ENCODE results near the gene ANXA3. TPM values are rescaled to one million over a fixed set of nuclear protein-coding genes. Genes with fewer than 3 reads are reported as not detected.

The ANXA3 gene
- total RNA-seq, 4 donors from 2014 or later = 45.7 to 84.9 (median 61.1) TPM

DNA sequence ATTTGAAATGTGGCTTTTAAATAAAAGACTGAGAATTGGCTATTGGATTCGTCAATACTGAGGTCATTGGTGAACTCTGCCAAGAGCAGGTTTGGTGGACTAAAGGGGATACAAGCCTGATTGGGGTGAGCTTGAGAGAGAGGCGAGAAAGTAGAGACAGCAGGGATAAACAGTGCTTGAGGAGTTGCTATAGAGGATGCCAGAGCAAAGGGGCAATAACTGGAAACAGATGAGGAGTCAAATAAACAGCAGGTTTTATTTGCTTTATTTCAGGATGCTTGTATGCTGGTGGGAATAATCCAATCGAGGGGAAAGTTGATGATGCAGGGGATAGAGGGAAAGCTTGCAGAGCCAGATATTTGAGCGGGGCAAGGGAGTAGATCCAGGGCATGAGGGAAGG, 24.0 kb upstream of the ANXA3 start:
- Histone ChIP-seq H3K27me3 (no peaks in the 10 kb centered on the region), H3K27ac (no peak overlapping the region), H3K36me3 (peaks cover 0 to 3% (median 0%) of the 10 kb centered on the region in 3 donors), H3K9me3 (no peaks in the 10 kb centered on the region), H3K4me1 (no peaks in the 10 kb centered on the region), H3K4me3 (no peak overlapping the region)
- TF ChIP-seq, protein P1, sequence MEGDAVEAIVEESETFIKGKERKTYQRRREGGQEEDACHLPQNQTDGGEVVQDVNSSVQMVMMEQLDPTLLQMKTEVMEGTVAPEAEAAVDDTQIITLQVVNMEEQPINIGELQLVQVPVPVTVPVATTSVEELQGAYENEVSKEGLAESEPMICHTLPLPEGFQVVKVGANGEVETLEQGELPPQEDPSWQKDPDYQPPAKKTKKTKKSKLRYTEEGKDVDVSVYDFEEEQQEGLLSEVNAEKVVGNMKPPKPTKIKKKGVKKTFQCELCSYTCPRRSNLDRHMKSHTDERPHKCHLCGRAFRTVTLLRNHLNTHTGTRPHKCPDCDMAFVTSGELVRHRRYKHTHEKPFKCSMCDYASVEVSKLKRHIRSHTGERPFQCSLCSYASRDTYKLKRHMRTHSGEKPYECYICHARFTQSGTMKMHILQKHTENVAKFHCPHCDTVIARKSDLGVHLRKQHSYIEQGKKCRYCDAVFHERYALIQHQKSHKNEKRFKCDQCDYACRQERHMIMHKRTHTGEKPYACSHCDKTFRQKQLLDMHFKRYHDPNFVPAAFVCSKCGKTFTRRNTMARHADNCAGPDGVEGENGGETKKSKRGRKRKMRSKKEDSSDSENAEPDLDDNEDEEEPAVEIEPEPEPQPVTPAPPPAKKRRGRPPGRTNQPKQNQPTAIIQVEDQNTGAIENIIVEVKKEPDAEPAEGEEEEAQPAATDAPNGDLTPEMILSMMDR (IDR thresholded peaks at IDR 0.05) = no peak
- no peak for TF ChIP-seq POLR2A (IDR thresholded peaks at IDR 0.05)
- 77 to 78% methylated on average over 4 of the region's 4 CpGs for WGBS, 2 donors
- DNase-seq = no peak
- intact Hi-C loops (cut with DNase I) = no loop called here

DNA sequence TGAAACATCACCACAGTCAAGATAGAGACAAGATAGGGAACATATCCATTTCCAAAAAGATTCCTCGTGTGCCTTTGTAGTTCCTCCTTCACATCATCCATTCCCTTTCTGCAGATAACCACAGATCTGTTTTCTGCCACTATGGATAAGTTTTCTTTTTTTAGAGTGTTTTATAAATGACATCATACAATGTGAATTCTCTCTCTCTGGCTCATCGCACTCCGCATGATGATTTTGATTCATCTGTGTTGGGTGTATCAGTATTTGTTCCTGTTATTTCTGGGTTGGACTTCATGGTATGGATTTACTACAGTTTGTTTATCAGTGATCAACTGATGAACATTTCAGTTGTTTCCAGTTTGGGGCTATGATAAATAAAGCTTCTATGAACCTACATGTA, 23.2 kb upstream of the ANXA3 start:
- 68 to 84% methylated on average over 3 of the region's 3 CpGs for WGBS, 2 donors
- no peaks in the 10 kb centered on the region for H3K9me3 ChIP-seq
- H3K4me3 ChIP-seq = no peak overlapping the region
- H3K27ac ChIP-seq = no peak overlapping the region
- no peak for DNase-seq
- H3K4me1 ChIP-seq = no peaks in the 10 kb centered on the region
- no peaks in the 10 kb centered on the region for H3K27me3 ChIP-seq
- H3K36me3 ChIP-seq = no peaks in the 10 kb centered on the region
- TF ChIP-seq, protein P1 (IDR thresholded peaks at IDR 0.05) = no peak
- no peak for TF ChIP-seq POLR2A (IDR thresholded peaks at IDR 0.05)
- intact Hi-C loops (cut with DNase I) = no loop called here

DNA sequence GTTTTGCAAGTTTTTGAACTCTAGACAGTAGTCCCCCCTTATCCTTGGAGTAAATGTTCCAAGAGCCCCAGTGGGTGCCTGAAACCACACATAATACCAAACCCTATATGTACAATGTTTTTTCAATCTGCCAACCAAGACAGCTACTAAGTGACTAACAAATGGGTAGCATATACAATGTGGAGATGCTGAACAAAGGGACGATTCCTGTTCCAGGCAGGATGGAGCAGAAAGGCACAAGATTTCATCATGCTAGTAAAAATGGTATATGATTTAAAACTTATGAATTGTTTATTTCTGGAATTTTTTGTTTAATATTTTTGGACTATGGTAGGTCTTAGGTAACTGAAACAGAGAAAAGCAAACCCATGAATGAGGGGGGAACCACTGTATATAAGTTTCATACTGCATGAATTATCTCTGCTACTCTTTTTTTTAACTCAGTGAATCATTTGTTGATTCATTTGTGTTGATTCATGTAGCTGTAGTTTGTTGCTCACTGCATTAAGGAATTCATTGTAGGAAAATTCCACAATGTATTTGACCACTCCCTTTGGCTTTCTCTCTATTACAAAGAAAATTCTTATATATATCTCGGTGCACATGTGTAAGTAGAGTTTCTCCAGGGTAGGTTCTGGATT, 21.9 kb upstream of the ANXA3 start:
- no peaks in the 10 kb centered on the region for H3K9me3 ChIP-seq
- no peak for DNase-seq
- H3K27ac ChIP-seq = peak overlapping the region in 1 of 4 donors; percentile 39
- no peaks in the 10 kb centered on the region for H3K36me3 ChIP-seq
- intact Hi-C loops (cut with DNase I) = no loop called here
- no peaks in the 10 kb centered on the region for H3K27me3 ChIP-seq
- no peak overlapping the region for H3K4me3 ChIP-seq
- WGBS, 2 donors = 53 to 63% methylated on average over 2 of the region's 2 CpGs
- no peak for TF ChIP-seq POLR2A (IDR thresholded peaks at IDR 0.05)
- TF ChIP-seq, protein P1 (IDR thresholded peaks at IDR 0.05) = no peak
- peaks cover 0 to 8% (median 0%) of the 10 kb centered on the region in 3 donors for H3K4me1 ChIP-seq

DNA sequence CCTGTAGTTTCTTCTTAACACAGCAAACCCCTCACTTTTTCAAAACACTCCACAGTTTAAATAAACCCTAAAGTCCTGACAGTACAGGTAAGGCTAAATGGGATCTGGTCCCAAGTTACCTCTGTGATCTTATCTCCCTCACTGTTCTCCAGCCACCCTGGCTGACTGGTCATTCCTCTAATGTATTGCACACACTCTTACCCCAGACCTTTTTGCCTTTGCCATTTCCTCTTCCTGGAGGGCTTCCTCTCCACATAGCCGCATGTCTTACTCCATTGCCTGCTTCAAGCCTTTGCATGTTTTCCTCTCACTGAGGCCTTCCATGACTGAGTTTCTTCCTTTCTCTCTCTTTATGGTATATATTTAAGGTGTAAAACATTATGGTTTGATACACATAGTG, 19.5 kb upstream of the ANXA3 start:
- TF ChIP-seq, protein P1 (IDR thresholded peaks at IDR 0.05) = no peak
- no peak for TF ChIP-seq POLR2A (IDR thresholded peaks at IDR 0.05)
- no peaks in the 10 kb centered on the region for H3K27me3 ChIP-seq
- intact Hi-C loops (cut with DNase I) = no loop called here
- DNase-seq = no peak
- no peaks in the 10 kb centered on the region for H3K36me3 ChIP-seq
- peaks cover 0 to 8% (median 0%) of the 10 kb centered on the region in 3 donors for H3K4me1 ChIP-seq
- WGBS, 2 donors = 84% methylated on average over 1 of the region's 1 CpG
- no peak overlapping the region for H3K4me3 ChIP-seq
- H3K9me3 ChIP-seq = no peaks in the 10 kb centered on the region
- H3K27ac ChIP-seq = no peak overlapping the region

DNA sequence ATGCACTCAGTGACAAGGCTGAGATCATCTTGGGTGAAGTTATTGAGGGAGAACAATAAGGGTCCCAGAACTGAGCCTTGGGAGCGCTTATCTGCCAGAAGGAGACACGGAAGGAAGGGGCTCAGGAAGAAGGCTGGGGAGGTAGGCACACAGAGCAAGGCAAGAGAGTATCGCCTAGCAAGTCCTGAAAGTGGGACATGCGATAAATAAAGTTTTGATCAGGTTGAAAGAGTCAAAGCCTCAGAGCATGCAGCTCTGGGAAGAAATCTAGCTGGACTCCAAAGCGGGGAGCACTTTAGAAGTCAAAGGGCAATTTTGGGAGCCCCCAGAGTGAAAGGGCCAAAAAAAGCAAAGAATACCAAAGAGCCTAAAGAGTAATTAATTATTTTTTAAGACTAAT, 17.7 kb upstream of the ANXA3 start:
- DNase-seq = no peak
- TF ChIP-seq, protein P1 (IDR thresholded peaks at IDR 0.05) = no peak
- no peak for TF ChIP-seq POLR2A (IDR thresholded peaks at IDR 0.05)
- WGBS, 2 donors = 80 to 85% methylated on average over 5 of the region's 5 CpGs
- H3K27ac ChIP-seq = peak overlapping the region in 1 of 4 donors; percentile 30
- H3K4me3 ChIP-seq = no peak overlapping the region
- H3K4me1 ChIP-seq = peaks cover 0 to 8% (median 0%) of the 10 kb centered on the region in 3 donors
- no peaks in the 10 kb centered on the region for H3K27me3 ChIP-seq
- H3K9me3 ChIP-seq = no peaks in the 10 kb centered on the region
- intact Hi-C loops (cut with DNase I) = no loop called here
- H3K36me3 ChIP-seq = no peaks in the 10 kb centered on the region

Measured in esophagus squamous epithelium (tissue), 5 donors.